Neural cell (in vitro differentiated cells): ENCODE measurements around the gene ADAMTS16. TPM values are rescaled to one million over a fixed set of nuclear protein-coding genes. Genes with fewer than 3 reads are reported as not detected.

ENCODE experiments used
- H2AFZ ChIP-seq: fragments of 200-600, 300-800 bp; sonication (generic), shearing (Covaris generic); 2 replicates; pipeline ENCODE4 v1.6.0; 2014; ENCODE audit warnings: low read depth, mild to moderate bottlenecking, antibody characterized with exemption, low read length, moderate library complexity
- H3F3A ChIP-seq: fragments of 200-600 bp; shearing (Covaris generic); 2 replicates; pipeline ENCODE4 v1.6.1; 2016; ENCODE audit warnings: mild to moderate bottlenecking, moderate library complexity, mixed read lengths, antibody characterized with exemption, low read length; ENCODE audit not compliant: insufficient read depth, poor library complexity, severe bottlenecking
- H3K27ac ChIP-seq: fragments of 200-600, 300-800 bp; sonication (generic), shearing (Covaris generic); 2 replicates; pipeline ENCODE4 v1.5.1; 2014; ENCODE audit warnings: mild to moderate bottlenecking, low read length, moderate library complexity
- H3K27me3 ChIP-seq: fragments of 300-800, 200-600 bp; sonication (generic), shearing (Covaris generic); 2 replicates; pipeline ENCODE4 v1.6.0; 2014; ENCODE audit warnings: mild to moderate bottlenecking, low read depth, low read length, moderate library complexity; ENCODE audit not compliant: insufficient read depth
- H3K36me3 ChIP-seq: fragments of 300-800, 200-600 bp; sonication (generic), shearing (Covaris generic); 2 replicates; pipeline ENCODE4 v1.5.1; 2014; ENCODE audit warnings: mild to moderate bottlenecking, antibody characterized with exemption, low read length, moderate library complexity; ENCODE audit not compliant: insufficient read depth
- H3K4me2 ChIP-seq: fragments of 300-800, 200-600 bp; sonication (generic), shearing (Covaris generic); 2 replicates; pipeline ENCODE4 v1.6.0; 2014; ENCODE audit warnings: mild to moderate bottlenecking, low read length
- H3K4me3 ChIP-seq: fragments of 300-800, 200-600 bp; sonication (generic), shearing (Covaris generic); 2 replicates; pipeline ENCODE4 v1.5.1; 2014; ENCODE audit warnings: mild to moderate bottlenecking, low read length, moderate library complexity
- H3K79me2 ChIP-seq: fragments of 200-600 bp; shearing (Covaris generic); replicated peaks from 2 replicates; pipeline ENCODE4 v1.6.0; 2014; ENCODE audit warnings: mild to moderate bottlenecking, low read length, moderate library complexity; ENCODE audit not compliant: insufficient read depth
- H3K9ac ChIP-seq: fragments of 300-800, 200-600 bp; sonication (generic), shearing (Covaris generic); 2 replicates; pipeline ENCODE4 v1.6.1; 2016; ENCODE audit warnings: mild to moderate bottlenecking, low read length, mixed read lengths
- H3K9me2 ChIP-seq: fragments of 200-600 bp; shearing (Covaris generic); 2 replicates; pipeline ENCODE4 v1.6.1; 2016; ENCODE audit warnings: mild to moderate bottlenecking, low read length, mixed read lengths; ENCODE audit not compliant: insufficient read depth
- H3K9me3 ChIP-seq: fragments of 200-600, 300-800 bp; sonication (generic), shearing (Covaris generic); 2 replicates; pipeline ENCODE4 v1.6.1; 2016; ENCODE audit warnings: mild to moderate bottlenecking, mixed run types, low read length, moderate library complexity, mixed read lengths
- H4K20me1 ChIP-seq: fragments of 200-600 bp; shearing (Covaris generic); 2 replicates; pipeline ENCODE4 v1.6.1; 2016; ENCODE audit warnings: mild to moderate bottlenecking, mixed run types; ENCODE audit not compliant: insufficient read depth
- EP300 ChIP-seq: fragments of 450-650 bp; conservative IDR thresholded peaks from 2 replicates; pipeline ENCODE4 v1.6.1; 2014; ENCODE audit warnings: antibody characterized with exemption, mild to moderate bottlenecking, moderate library complexity; ENCODE audit not compliant: poor library complexity, severe bottlenecking
- EZH2 ChIP-seq: fragments of 200-600, 300-800 bp; shearing (Covaris generic), sonication (generic); IDR thresholded peaks from 2 replicates; pipeline ENCODE4 v1.6.1; 2014; ENCODE audit warnings: antibody characterized with exemption, low read length, borderline replicate concordance, mild to moderate bottlenecking; ENCODE audit not compliant: insufficient read depth, poor library complexity, severe bottlenecking
- MXI1 ChIP-seq: fragments of 450-650 bp; conservative IDR thresholded peaks from 2 replicates; pipeline ENCODE4 v1.6.1; 2014; ENCODE audit warnings: antibody characterized with exemption, mild to moderate bottlenecking; ENCODE audit not compliant: poor library complexity, severe bottlenecking
- POLR2AphosphoS5 ChIP-seq: IDR thresholded peaks from 2 replicates; pipeline ENCODE4 v1.6.1; 2012
- RAD21 ChIP-seq: fragments of 450-650 bp; conservative IDR thresholded peaks from 2 replicates; pipeline ENCODE4 v1.6.1; 2014; ENCODE audit warnings: antibody characterized with exemption, mild to moderate bottlenecking, moderate library complexity
- REST ChIP-seq: IDR thresholded peaks from 2 replicates; pipeline ENCODE4 v1.6.1; 2012; ENCODE audit warnings: borderline replicate concordance
- SMC3 ChIP-seq: fragments of 450-650 bp; conservative IDR thresholded peaks from 2 replicates; pipeline ENCODE4 v1.6.1; 2014; ENCODE audit warnings: antibody characterized with exemption, mild to moderate bottlenecking, moderate library complexity; ENCODE audit not compliant: poor library complexity
- TAF1 ChIP-seq: IDR thresholded peaks from 2 replicates; pipeline ENCODE4 v1.6.1; 2012; ENCODE audit warnings: low read depth
- polyA plus RNA-seq: library from polyadenylated mRNA; depleted of rRNA; stranded (reverse); fragments of >200 nt; gene quantifications from 2 replicates; pipeline ENCODE4 v1.2.3, GENCODE V29; 2014
- TF ChIP-seq, protein P1 (sequence below): fragments of 450-650 bp; IDR thresholded peaks from 2 replicates; pipeline ENCODE4 v1.5.1; 2014; ENCODE audit warnings: antibody characterized with exemption, mild to moderate bottlenecking, moderate library complexity; ENCODE audit not compliant: poor library complexity, severe bottlenecking

The ADAMTS16 gene
- polyA plus RNA-seq, 1 donor from 2014 or later = 1.3 TPM

DNA sequence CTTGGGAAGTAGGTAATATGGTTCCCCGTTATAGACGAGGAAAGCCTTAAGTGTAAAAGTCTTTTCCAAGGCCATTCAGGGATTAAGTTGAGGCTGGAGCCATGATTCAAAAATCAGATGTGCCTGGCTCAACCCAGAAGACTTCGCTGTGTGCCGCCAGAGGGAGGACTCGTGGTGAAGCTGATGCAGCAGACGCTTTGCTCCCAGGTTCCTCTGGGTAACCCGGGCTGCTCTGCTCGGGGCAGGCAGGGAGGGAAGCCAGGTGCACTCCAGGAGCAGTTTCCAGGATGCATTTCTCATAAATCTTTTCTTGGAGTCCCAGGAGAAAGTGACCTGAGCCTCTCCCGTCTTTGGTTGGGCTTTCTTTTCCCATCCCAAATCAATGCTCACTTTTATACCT is 219.5 kb downstream of the ADAMTS16 start:
- no peaks in the 10 kb centered on the region for H3K27me3 ChIP-seq
- H3K9ac ChIP-seq = no peak overlapping the region
- H3K27ac ChIP-seq = no peak overlapping the region
- H3K4me3 ChIP-seq = no peak overlapping the region
- no peaks in the 10 kb centered on the region for H3K9me2 ChIP-seq
- no peaks in the 10 kb centered on the region for H3F3A ChIP-seq
- H4K20me1 ChIP-seq = no peaks in the 10 kb centered on the region
- H3K4me2 ChIP-seq = no peak overlapping the region
- H3K79me2 ChIP-seq = no peaks in the 10 kb centered on the region
- TF ChIP-seq SMC3 = no peak
- TF ChIP-seq TAF1 = no peak
- TF ChIP-seq RAD21 = no peak
- no peak for TF ChIP-seq EZH2
- TF ChIP-seq MXI1 = no peak
- TF ChIP-seq POLR2AphosphoS5 = no peak
- TF ChIP-seq EP300 = no peak
- TF ChIP-seq REST = no peak
- TF ChIP-seq, protein P1, sequence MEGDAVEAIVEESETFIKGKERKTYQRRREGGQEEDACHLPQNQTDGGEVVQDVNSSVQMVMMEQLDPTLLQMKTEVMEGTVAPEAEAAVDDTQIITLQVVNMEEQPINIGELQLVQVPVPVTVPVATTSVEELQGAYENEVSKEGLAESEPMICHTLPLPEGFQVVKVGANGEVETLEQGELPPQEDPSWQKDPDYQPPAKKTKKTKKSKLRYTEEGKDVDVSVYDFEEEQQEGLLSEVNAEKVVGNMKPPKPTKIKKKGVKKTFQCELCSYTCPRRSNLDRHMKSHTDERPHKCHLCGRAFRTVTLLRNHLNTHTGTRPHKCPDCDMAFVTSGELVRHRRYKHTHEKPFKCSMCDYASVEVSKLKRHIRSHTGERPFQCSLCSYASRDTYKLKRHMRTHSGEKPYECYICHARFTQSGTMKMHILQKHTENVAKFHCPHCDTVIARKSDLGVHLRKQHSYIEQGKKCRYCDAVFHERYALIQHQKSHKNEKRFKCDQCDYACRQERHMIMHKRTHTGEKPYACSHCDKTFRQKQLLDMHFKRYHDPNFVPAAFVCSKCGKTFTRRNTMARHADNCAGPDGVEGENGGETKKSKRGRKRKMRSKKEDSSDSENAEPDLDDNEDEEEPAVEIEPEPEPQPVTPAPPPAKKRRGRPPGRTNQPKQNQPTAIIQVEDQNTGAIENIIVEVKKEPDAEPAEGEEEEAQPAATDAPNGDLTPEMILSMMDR = no peak
- H2AFZ ChIP-seq = no peak overlapping the region
- H3K36me3 ChIP-seq = no peaks in the 10 kb centered on the region
- H3K9me3 ChIP-seq = no peaks in the 10 kb centered on the region

DNA sequence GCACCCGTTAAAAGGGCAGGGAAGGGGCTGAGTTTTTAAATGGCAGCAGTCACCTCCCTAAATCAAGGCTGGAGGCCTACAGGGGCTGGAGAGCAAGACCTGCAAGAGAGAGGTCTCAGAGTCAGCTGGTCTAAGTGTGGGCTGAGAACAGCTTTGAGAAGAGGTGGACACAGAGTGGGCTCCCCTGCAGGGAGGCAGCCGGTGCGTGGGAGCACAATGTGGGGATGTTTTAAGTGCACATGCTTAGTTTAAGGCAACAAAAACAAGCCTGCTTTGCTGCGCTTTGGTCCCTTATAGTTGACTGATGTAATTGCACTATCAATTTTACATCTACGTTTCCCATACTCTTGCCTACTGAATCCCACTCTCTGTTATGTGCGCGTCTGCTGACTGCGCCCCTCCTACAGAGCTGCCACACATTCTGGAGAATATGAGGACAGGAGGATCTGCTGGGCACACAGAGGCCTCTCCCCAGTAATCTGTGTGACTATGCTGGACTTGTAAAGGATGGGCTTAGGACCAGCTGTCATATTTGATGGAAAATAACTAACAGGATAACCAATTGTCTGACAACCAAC is 220.3 kb downstream of the ADAMTS16 start:
- Histone ChIP-seq H3K9ac (no peak overlapping the region), H3K9me3 (no peaks in the 10 kb centered on the region), H4K20me1 (no peaks in the 10 kb centered on the region), H2AFZ (no peak overlapping the region), H3K36me3 (no peaks in the 10 kb centered on the region), H3K79me2 (no peaks in the 10 kb centered on the region), H3K9me2 (no peaks in the 10 kb centered on the region), H3K27me3 (no peaks in the 10 kb centered on the region), H3F3A (no peaks in the 10 kb centered on the region), H3K4me3 (no peak overlapping the region), H3K4me2 (no peak overlapping the region), H3K27ac (no peak overlapping the region)
- no peak for TF ChIP-seq POLR2AphosphoS5
- no peak for TF ChIP-seq EZH2
